ENCODE measurements around the gene MRTFB. TPM values are rescaled to one million over a fixed set of nuclear protein-coding genes. Genes with fewer than 3 reads are reported as not detected.

Gene MRTFB
- total and polyA plus RNA-seq, 2 of the 13 experiments (the other 11 are each of a cell fraction or from before 2014, with no cell fraction given), result 11.4 to 14.0 TPM

GRCh38 chr16:14303639-14304394 lies 232.7 kb downstream of the MRTFB start (continued):
- 0 out of 2 replicates have a peak, but pooled peaks have one; percentile 76 for TF ChIP-seq ZNF660 (CRISPR knock-in tag; IDR thresholded peaks at IDR 0.05; ENCODE audit: borderline replicate concordance, low read depth)
- 0 out of 2 replicates have a peak, but pooled peaks have one; percentile 21 for TF ChIP-seq ZNF276 (CRISPR knock-in tag; IDR thresholded peaks at IDR 0.05; ENCODE audit: low read depth)
- TF ChIP-seq, protein P1, sequence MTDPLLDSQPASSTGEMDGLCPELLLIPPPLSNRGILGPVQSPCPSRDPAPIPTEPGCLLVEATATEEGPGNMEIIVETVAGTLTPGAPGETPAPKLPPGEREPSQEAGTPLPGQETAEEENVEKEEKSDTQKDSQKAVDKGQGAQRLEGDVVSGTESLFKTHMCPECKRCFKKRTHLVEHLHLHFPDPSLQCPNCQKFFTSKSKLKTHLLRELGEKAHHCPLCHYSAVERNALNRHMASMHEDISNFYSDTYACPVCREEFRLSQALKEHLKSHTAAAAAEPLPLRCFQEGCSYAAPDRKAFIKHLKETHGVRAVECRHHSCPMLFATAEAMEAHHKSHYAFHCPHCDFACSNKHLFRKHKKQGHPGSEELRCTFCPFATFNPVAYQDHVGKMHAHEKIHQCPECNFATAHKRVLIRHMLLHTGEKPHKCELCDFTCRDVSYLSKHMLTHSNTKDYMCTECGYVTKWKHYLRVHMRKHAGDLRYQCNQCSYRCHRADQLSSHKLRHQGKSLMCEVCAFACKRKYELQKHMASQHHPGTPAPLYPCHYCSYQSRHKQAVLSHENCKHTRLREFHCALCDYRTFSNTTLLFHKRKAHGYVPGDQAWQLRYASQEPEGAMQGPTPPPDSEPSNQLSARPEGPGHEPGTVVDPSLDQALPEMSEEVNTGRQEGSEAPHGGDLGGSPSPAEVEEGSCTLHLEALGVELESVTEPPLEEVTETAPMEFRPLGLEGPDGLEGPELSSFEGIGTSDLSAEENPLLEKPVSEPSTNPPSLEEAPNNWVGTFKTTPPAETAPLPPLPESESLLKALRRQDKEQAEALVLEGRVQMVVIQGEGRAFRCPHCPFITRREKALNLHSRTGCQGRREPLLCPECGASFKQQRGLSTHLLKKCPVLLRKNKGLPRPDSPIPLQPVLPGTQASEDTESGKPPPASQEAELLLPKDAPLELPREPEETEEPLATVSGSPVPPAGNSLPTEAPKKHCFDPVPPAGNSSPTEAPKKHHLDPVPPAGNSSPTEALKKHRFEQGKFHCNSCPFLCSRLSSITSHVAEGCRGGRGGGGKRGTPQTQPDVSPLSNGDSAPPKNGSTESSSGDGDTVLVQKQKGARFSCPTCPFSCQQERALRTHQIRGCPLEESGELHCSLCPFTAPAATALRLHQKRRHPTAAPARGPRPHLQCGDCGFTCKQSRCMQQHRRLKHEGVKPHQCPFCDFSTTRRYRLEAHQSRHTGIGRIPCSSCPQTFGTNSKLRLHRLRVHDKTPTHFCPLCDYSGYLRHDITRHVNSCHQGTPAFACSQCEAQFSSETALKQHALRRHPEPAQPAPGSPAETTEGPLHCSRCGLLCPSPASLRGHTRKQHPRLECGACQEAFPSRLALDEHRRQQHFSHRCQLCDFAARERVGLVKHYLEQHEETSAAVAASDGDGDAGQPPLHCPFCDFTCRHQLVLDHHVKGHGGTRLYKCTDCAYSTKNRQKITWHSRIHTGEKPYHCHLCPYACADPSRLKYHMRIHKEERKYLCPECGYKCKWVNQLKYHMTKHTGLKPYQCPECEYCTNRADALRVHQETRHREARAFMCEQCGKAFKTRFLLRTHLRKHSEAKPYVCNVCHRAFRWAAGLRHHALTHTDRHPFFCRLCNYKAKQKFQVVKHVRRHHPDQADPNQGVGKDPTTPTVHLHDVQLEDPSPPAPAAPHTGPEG (CRISPR knock-in tag; IDR thresholded peaks at IDR 0.05), result peak; percentile 43; the same call in 1 of the 2 replicates
- TF ChIP-seq POLR2G (IDR thresholded peaks at IDR 0.05; ENCODE audit: low read depth, low read length), result 0 out of 2 replicates have a peak, but pooled peaks have one; percentile 8
- peak; percentile 59; the same call in 1 of the 2 replicates for TF ChIP-seq ZNF788 (CRISPR knock-in tag; IDR thresholded peaks at IDR 0.05; ENCODE audit: borderline replicate concordance)
- TF ChIP-seq, protein P2, sequence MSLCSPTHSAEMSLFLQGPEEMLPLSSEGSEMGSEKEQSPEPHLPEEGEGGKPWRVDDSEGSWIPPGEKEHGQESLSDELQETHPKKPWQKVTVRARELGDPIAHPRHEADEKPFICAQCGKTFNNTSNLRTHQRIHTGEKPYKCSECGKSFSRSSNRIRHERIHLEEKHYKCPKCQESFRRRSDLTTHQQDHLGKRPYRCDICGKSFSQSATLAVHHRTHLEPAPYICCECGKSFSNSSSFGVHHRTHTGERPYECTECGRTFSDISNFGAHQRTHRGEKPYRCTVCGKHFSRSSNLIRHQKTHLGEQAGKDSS (CRISPR knock-in tag; IDR thresholded peaks at IDR 0.05; ENCODE audit: borderline replicate concordance, low read depth), result 0 out of 2 replicates have a peak, but pooled peaks have one; percentile 62
- peak; percentile 62 for TF ChIP-seq PHF8 (CRISPR knock-in tag; IDR thresholded peaks at IDR 0.05)
- TF ChIP-seq, protein P3, sequence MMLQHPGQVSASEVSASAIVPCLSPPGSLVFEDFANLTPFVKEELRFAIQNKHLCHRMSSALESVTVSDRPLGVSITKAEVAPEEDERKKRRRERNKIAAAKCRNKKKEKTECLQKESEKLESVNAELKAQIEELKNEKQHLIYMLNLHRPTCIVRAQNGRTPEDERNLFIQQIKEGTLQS (CRISPR knock-in tag; IDR thresholded peaks at IDR 0.05), result no peak
- peak; percentile 50; the same call in 1 of the 2 replicates for TF ChIP-seq NRL (CRISPR knock-in tag; IDR thresholded peaks at IDR 0.05; ENCODE audit: borderline replicate concordance)
- TF ChIP-seq RBAK (CRISPR knock-in tag; IDR thresholded peaks at IDR 0.05), result 0 out of 2 replicates have a peak, but pooled peaks have one; percentile 18
- 0 out of 2 replicates have a peak, but pooled peaks have one; percentile 17 for TF ChIP-seq MXD4 (CRISPR knock-in tag; IDR thresholded peaks at IDR 0.05)
- TF ChIP-seq, protein P4, sequence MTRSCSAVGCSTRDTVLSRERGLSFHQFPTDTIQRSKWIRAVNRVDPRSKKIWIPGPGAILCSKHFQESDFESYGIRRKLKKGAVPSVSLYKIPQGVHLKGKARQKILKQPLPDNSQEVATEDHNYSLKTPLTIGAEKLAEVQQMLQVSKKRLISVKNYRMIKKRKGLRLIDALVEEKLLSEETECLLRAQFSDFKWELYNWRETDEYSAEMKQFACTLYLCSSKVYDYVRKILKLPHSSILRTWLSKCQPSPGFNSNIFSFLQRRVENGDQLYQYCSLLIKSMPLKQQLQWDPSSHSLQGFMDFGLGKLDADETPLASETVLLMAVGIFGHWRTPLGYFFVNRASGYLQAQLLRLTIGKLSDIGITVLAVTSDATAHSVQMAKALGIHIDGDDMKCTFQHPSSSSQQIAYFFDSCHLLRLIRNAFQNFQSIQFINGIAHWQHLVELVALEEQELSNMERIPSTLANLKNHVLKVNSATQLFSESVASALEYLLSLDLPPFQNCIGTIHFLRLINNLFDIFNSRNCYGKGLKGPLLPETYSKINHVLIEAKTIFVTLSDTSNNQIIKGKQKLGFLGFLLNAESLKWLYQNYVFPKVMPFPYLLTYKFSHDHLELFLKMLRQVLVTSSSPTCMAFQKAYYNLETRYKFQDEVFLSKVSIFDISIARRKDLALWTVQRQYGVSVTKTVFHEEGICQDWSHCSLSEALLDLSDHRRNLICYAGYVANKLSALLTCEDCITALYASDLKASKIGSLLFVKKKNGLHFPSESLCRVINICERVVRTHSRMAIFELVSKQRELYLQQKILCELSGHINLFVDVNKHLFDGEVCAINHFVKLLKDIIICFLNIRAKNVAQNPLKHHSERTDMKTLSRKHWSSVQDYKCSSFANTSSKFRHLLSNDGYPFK (CRISPR knock-in tag; IDR thresholded peaks at IDR 0.05; ENCODE audit: borderline replicate concordance), result peak; percentile 43
- TF ChIP-seq MAZ (IDR thresholded peaks at IDR 0.05; ENCODE audit: borderline replicate concordance, low read depth, low read length), result no peak
- TF ChIP-seq MAZ (CRISPR knock-in tag; IDR thresholded peaks at IDR 0.05; ENCODE audit: low read depth), result peak; percentile 39; the same call in 1 of the 2 replicates
- TF ChIP-seq RFXANK (CRISPR knock-in tag; IDR thresholded peaks at IDR 0.05), result no peak

Measured in HepG2 (cell line).